GM12875 (cell line): Measurements from ENCODE around the gene TXNIP.
A peak's percentile ranks its signal among the peaks of the same experiment; 100 is the strongest.

Experiments
- H3K4me3 ChIP-seq: one replicate; pipeline ENCODE4 v1.5.1; 2011; ENCODE audit warnings: low read depth, low read length, control low read depth
- TF ChIP-seq, protein P1 (sequence below): IDR thresholded peaks from 2 replicates; pipeline ENCODE4 v1.5.1; 2011; ENCODE audit warnings: low read depth, mild to moderate bottlenecking, control low read depth, inconsistent platforms, low read length, moderate library complexity, borderline replicate concordance; ENCODE audit not compliant: insufficient read depth

The TXNIP gene

GRCh38 chr1:145995148-145995881 is 1.1 kb downstream of the TXNIP start:
- H3K4me3 ChIP-seq, result peak overlapping the region; percentile 81
- TF ChIP-seq, protein P1, sequence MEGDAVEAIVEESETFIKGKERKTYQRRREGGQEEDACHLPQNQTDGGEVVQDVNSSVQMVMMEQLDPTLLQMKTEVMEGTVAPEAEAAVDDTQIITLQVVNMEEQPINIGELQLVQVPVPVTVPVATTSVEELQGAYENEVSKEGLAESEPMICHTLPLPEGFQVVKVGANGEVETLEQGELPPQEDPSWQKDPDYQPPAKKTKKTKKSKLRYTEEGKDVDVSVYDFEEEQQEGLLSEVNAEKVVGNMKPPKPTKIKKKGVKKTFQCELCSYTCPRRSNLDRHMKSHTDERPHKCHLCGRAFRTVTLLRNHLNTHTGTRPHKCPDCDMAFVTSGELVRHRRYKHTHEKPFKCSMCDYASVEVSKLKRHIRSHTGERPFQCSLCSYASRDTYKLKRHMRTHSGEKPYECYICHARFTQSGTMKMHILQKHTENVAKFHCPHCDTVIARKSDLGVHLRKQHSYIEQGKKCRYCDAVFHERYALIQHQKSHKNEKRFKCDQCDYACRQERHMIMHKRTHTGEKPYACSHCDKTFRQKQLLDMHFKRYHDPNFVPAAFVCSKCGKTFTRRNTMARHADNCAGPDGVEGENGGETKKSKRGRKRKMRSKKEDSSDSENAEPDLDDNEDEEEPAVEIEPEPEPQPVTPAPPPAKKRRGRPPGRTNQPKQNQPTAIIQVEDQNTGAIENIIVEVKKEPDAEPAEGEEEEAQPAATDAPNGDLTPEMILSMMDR, result no peak

GRCh38 chr1:145994391-145995120 is 1.8 kb downstream of the TXNIP start:
- peak overlapping the region; percentile 81 for H3K4me3 ChIP-seq
- TF ChIP-seq, protein P1, result no peak

- peak overlapping the region; percentile 81 for H3K4me3 ChIP-seq
- TF ChIP-seq, protein P1, result no peak
Measured at GRCh38 chr1:145993618-145994390, 2.6 kb downstream of the TXNIP start.

DNA sequence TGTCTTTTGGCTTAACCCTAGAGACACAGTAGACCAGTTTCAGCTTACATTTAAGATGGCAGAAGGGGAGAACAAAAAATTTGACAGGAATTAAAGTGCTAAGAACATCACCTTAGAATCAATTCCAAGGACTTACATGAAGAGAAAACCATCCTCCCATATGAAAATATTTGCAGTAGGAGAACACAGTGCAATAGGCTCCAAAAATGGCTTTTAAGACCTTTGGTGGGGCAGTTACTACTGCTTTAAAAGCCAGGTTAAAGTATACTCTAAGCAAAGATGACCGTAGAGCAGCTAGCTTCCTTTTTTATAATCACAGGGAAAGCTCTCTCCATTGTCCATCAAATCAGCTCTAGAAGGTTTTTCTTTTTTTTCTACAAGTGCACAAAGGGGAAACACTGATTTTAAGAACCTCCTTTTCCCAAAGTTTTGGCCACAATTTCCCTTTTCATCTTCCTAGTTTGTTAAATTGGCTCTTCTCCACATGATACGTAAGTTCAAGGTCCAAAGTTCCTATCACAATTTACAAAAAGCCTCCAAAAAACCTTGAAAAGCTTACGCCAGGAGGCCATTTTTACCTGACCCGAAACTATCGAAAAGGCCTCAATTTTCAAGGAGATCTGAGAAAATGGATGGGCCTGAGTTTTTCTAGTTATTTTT is 3.3 kb downstream of the TXNIP start:
- TF ChIP-seq, protein P1, result no peak
- no peak overlapping the region for H3K4me3 ChIP-seq

- H3K4me3 ChIP-seq, result no peak overlapping the region
- TF ChIP-seq, protein P1, result no peak
Measured at GRCh38 chr1:145992502-145992936, 3.9 kb downstream of the TXNIP start.

DNA sequence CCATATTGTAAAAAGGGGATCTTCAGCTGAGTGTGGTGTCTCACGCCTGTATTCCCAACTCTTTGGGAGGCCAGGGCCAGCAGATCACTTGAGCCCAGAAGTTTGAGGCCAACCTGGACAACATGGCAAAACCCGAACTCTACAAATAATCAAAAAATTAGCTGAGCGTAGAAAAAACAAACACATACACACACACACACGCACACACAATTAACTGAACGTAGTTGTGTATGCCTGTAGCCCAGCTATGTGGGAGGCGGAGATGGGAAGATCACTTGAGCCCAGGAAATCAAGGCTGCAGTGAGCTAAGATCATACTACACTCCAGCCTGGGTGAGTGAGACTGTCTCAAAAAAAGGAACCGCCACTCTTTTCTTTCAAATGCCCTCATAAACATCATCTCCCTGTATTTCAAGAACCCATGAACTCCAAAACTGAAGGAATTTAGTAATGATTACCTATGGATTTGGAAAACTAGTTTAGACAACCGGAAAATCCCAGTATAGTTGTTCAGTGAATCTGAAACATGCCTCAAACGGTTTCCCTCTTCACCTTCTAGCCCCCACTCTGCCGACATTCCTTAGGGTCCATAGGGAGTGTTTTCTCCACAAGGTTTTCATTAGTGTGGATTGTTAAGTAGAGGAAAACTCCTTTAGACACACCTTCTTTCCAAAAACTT is 4.5 kb downstream of the TXNIP start:
- TF ChIP-seq, protein P1, result no peak
- no peak overlapping the region for H3K4me3 ChIP-seq
